ENCODE data around the gene FYB2. TPM values are rescaled to one million over a fixed set of nuclear protein-coding genes. Genes with fewer than 3 reads are reported as not detected.

The FYB2 gene
- total and polyA plus RNA-seq, 12 donors = not detected

DNA sequence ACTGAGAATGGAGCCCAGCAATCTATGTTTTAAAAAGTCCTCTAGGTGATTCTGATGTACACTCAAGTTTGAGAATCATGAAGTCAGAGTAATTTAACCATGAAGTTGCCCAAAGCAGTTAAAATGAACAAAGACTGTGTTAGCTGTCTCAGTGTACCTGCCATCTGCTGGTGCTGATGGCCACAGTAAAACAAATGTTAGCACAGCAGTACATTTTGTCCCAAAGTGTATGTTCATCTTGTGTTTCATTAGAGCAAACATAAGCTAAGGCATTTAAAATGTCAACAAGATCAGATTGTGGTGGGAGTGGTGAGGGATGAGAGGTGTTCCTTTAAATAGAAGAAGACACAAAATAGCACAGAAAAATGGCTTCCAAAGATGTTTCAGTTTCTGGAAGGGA lies 31.1 kb downstream of the FYB2 start:
- Histone ChIP-seq H3K27ac (no peak overlapping the region), H3K27me3 (no peaks in the 10 kb centered on the region), H3K9me3 (replicated peaks in 1 of 3) (no peaks in the 10 kb centered on the region), H3K4me3 (no peak overlapping the region), H3K36me3 (replicated peaks in 1 of 2) (no peaks in the 10 kb centered on the region), H3K4me1 (replicated peaks in 1 of 2) (no peaks in the 10 kb centered on the region)
- TF ChIP-seq POLR2A (IDR thresholded peaks at IDR 0.05) = no peak
- TF ChIP-seq, protein P1, sequence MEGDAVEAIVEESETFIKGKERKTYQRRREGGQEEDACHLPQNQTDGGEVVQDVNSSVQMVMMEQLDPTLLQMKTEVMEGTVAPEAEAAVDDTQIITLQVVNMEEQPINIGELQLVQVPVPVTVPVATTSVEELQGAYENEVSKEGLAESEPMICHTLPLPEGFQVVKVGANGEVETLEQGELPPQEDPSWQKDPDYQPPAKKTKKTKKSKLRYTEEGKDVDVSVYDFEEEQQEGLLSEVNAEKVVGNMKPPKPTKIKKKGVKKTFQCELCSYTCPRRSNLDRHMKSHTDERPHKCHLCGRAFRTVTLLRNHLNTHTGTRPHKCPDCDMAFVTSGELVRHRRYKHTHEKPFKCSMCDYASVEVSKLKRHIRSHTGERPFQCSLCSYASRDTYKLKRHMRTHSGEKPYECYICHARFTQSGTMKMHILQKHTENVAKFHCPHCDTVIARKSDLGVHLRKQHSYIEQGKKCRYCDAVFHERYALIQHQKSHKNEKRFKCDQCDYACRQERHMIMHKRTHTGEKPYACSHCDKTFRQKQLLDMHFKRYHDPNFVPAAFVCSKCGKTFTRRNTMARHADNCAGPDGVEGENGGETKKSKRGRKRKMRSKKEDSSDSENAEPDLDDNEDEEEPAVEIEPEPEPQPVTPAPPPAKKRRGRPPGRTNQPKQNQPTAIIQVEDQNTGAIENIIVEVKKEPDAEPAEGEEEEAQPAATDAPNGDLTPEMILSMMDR (IDR thresholded peaks at IDR 0.05) = no peak
- DNase-seq = no peak
- intact Hi-C loops (cut with DNase I) = no loop called here

DNA sequence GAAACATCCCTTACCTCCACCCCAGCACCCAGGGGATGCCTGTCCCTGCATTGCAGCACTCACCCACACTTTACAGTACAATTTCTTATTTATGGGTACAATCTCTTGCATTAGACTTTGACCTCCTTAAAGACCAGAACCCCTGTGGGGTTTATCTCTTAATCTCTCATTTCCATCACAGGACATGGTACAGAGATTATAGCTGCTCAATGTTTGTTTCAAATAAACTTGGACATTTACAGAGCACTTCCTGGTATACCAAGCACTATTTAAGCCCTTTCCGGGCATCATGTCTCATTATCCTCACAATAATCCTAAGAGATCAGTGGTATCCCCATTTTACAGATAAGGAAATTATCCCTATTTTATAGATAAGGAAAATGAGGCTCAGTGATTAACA lies 31.9 kb downstream of the FYB2 start:
- TF ChIP-seq, protein P1 (IDR thresholded peaks at IDR 0.05) = no peak
- TF ChIP-seq POLR2A (IDR thresholded peaks at IDR 0.05) = no peak
- WGBS, 4 donors = 84 to 88% (median 85%) methylated on average over 1 of the region's 1 CpG
- H3K27ac ChIP-seq = no peak overlapping the region
- no peaks in the 10 kb centered on the region for H3K36me3 ChIP-seq (replicated peaks in 1 of 2)
- no peaks in the 10 kb centered on the region for H3K9me3 ChIP-seq (replicated peaks in 1 of 3)
- no peaks in the 10 kb centered on the region for H3K27me3 ChIP-seq
- intact Hi-C loops (cut with DNase I) = no loop called here
- no peaks in the 10 kb centered on the region for H3K4me1 ChIP-seq (replicated peaks in 1 of 2)
- DNase-seq = no peak
- no peak overlapping the region for H3K4me3 ChIP-seq

- intact Hi-C loops (cut with DNase I) = no loop called here
- H3K9me3 ChIP-seq (replicated peaks in 1 of 3) = no peaks in the 10 kb centered on the region
- H3K4me3 ChIP-seq = no peak overlapping the region
- no peaks in the 10 kb centered on the region for H3K27me3 ChIP-seq
- no peak for DNase-seq
- H3K4me1 ChIP-seq (replicated peaks in 1 of 2) = no peaks in the 10 kb centered on the region
- TF ChIP-seq POLR2A (IDR thresholded peaks at IDR 0.05) = no peak
- TF ChIP-seq, protein P1 (IDR thresholded peaks at IDR 0.05) = no peak
- no peaks in the 10 kb centered on the region for H3K36me3 ChIP-seq (replicated peaks in 1 of 2)
- H3K27ac ChIP-seq = no peak overlapping the region
Observed at GRCh38 chr1:56782773-56783172, 36.4 kb downstream of the FYB2 start.

DNA sequence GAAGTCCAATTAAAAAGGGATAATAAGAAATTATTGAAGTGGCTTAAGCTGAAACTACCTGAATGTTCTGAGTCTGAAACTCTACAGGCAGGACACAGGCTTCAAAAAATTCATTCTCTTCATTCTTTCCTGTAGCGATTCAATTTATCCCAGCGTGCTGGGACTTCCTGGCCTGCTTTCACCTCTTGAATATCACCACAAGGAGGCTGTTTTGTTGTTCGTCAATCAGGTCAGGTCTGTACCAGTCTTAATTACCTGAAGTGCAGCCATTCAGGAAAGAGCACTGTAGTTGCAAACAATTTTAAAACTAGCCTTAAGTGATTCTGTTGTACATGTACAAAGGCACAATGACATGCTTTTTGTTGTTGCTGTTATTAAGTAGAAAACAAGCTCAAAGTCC lies 38.4 kb downstream of the FYB2 start:
- H3K4me1 ChIP-seq (replicated peaks in 1 of 2) = no peaks in the 10 kb centered on the region
- no peak overlapping the region for H3K4me3 ChIP-seq
- TF ChIP-seq POLR2A (IDR thresholded peaks at IDR 0.05) = no peak
- TF ChIP-seq, protein P1 (IDR thresholded peaks at IDR 0.05) = no peak
- H3K27ac ChIP-seq = no peak overlapping the region
- no peaks in the 10 kb centered on the region for H3K27me3 ChIP-seq
- intact Hi-C loops (cut with DNase I) = no loop called here
- H3K9me3 ChIP-seq (replicated peaks in 1 of 3) = no peaks in the 10 kb centered on the region
- DNase-seq = no peak
- 83 to 91% (median 86%) methylated on average over 3 of the region's 3 CpGs for WGBS, 4 donors
- H3K36me3 ChIP-seq (replicated peaks in 1 of 2) = no peaks in the 10 kb centered on the region
